GM10266 (cell line): Measurements from ENCODE around the gene STAT6.
A peak's percentile ranks its signal among the peaks of the same experiment; 100 is the strongest.

Experiments
- DNase-seq: peaks from one replicate; pipeline ENCODE4 v3.0.0; 2012; ENCODE audit errors: extremely low spot score
- CTCF ChIP-seq: IDR thresholded peaks from 2 replicates; pipeline ENCODE4 v1.5.1; 2012; ENCODE audit warnings: mild to moderate bottlenecking, low read depth; ENCODE audit not compliant: control insufficient read depth, insufficient read depth; ENCODE audit errors: missing control alignments

The STAT6 gene

GRCh38 chr12:57112492-57113294 is 1.5 kb upstream of the STAT6 start:
- TF ChIP-seq CTCF, result peak; percentile 84
- no peak for DNase-seq

DNA sequence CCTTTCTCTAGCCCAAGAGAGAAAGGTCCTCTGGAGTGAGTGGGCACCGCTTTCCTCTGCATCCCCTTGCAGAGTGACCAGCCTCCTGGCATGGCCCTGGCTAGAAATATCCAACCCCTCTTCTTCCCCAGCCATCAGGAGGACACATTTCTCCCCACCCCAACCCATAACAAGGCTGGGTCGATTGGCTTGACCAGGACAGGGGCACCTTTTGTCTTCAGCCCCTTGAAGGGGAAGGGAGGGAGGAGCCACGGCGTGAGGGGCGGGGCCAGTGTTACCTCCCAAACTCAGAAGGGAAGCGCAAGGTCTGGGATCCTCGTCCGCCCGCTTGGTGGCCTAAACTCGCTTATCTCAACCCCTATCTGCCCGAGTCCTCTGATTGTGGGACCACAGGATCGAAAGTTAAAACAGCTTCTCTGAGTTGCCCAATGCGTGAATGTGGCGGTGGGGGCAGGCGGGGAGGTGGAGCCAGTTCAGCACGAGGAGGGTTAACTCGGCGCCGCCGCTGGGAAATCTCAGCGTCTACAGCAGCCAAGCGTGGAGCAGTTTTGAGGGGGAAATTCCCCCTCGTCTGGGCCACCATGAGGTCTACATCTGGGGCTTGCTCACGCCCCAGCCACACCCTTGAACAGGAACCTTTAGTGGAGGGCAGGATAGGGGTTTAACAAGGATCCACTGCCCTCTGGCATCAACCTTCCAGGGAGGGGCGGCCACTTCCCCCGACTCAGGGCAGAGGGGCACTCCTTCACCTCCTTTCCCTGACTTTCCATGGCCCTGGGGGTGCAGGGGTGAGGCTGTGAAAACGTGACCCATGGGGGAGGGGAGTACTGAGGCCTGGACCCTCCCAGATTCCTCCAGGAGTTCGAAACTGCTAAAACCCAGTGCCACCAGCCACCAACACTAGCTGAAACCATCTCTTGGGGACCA is 795 bp downstream of the STAT6 start:
- peak; percentile 6 for TF ChIP-seq CTCF
- peak; percentile 72 for DNase-seq

- DNase-seq, result no peak
- no peak for TF ChIP-seq CTCF
Observed at GRCh38 chr12:57109207-57110103, 1.7 kb downstream of the STAT6 start.

- no peak for DNase-seq
Observed at GRCh38 chr12:57107456-57108155, 3.6 kb downstream of the STAT6 start.

GRCh38 chr12:57106021-57106708 is 5.0 kb downstream of the STAT6 start:
- TF ChIP-seq CTCF, result no peak
- DNase-seq, result no peak

More at GRCh38 chr12:57107456-57108155, 3.6 kb downstream of the STAT6 start:
- TF ChIP-seq CTCF, result no peak
